ENCODE results near the gene SORCS1. TPM values are rescaled to one million over a fixed set of nuclear protein-coding genes. Genes with fewer than 3 reads are reported as not detected.

SORCS1 gene
- total RNA-seq, 6 experiments from 2014 or later: 0.04 to 0.16 (median 0.09) TPM; not detected in 2

- H3K27me3 ChIP-seq: no peaks in the 10 kb centered on the region
- H3K36me3 ChIP-seq: no peaks in the 10 kb centered on the region
- DNase-seq: no peak
- no peak overlapping the region for H3K27ac ChIP-seq
- TF ChIP-seq, protein P1, sequence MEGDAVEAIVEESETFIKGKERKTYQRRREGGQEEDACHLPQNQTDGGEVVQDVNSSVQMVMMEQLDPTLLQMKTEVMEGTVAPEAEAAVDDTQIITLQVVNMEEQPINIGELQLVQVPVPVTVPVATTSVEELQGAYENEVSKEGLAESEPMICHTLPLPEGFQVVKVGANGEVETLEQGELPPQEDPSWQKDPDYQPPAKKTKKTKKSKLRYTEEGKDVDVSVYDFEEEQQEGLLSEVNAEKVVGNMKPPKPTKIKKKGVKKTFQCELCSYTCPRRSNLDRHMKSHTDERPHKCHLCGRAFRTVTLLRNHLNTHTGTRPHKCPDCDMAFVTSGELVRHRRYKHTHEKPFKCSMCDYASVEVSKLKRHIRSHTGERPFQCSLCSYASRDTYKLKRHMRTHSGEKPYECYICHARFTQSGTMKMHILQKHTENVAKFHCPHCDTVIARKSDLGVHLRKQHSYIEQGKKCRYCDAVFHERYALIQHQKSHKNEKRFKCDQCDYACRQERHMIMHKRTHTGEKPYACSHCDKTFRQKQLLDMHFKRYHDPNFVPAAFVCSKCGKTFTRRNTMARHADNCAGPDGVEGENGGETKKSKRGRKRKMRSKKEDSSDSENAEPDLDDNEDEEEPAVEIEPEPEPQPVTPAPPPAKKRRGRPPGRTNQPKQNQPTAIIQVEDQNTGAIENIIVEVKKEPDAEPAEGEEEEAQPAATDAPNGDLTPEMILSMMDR (IDR thresholded peaks at IDR 0.05): no peak
- no peak for TF ChIP-seq POLR2A (IDR thresholded peaks at IDR 0.05)
- no peak for ATAC-seq
- 73% methylated on average over 6 of the region's 6 CpGs for WGBS (ENCODE audit: insufficient coverage, low coverage, low lambda C conversion rate, missing lambda C conversion rate)
- intact Hi-C loops (cut with DNase I): no loop called here
- H3K4me3 ChIP-seq: no peak overlapping the region
- no peaks in the 10 kb centered on the region for H3K4me1 ChIP-seq
- no peaks in the 10 kb centered on the region for H3K9me3 ChIP-seq
These were observed 15.6 kb downstream of the SORCS1 start for GRCh38 chr10:107148906-107149305.

DNA sequence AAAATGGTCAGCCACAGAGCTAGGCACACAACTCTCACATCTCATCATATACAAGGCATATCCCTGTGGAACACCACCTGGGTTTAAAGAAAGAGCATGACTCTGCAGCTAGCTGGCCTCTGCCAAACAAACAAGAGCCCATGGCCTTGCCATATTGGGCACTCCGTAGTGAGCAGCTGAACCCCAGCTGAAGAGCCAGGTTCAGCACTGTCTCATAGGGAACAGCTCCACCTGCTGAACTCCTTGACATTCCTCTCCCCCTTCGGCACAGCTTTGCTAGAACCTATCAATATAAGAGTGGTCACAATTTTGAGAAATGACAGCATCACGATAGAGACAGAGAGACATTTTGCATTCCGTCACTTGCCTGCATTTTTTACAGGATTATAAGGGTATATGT is 20.0 kb downstream of the SORCS1 start:
- Histone ChIP-seq H3K27ac (no peak overlapping the region), H3K9me3 (no peaks in the 10 kb centered on the region), H3K4me3 (no peak overlapping the region), H3K27me3 (no peaks in the 10 kb centered on the region), H3K36me3 (no peaks in the 10 kb centered on the region), H3K4me1 (no peaks in the 10 kb centered on the region)
- ATAC-seq (peak; percentile 55 to 70 (median 66)), DNase-seq (no peak)
- TF ChIP-seq, protein P1 (IDR thresholded peaks at IDR 0.05): peak; percentile 25 to 44 (median 34)
- no peak for TF ChIP-seq POLR2A (IDR thresholded peaks at IDR 0.05)
- 30% methylated on average over 4 of the region's 4 CpGs for WGBS (ENCODE audit: insufficient coverage, low coverage, low lambda C conversion rate, missing lambda C conversion rate)
- intact Hi-C loops (cut with DNase I): no loop called here

DNA sequence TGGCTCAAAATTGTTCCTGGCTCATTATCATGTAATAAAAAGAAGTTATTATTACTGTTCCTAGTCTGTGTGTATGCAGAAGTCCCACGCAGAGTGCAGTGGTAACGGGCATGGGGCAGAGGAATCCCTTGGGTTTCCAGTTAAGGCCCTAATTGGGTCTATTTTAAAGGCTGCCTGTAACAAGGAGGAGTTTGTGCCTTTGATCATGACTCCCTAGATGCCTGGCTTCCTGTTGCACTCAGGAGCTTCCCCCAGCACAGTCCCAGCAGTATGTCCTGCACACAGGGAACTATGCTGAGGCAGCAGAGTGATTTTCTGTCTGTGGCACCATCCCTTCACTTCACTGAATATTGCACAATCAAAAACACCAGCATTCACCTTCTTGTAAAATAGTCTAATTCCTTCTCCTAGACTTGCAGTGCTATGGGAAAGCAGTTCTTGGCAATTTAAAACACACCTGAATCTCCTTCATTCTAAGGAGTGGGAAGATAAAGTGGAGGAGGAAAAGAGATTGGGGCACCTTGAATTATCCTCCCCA is 22.9 kb downstream of the SORCS1 start:
- ATAC-seq (no peak), DNase-seq (no peak)
- TF ChIP-seq POLR2A (IDR thresholded peaks at IDR 0.05): no peak
- TF ChIP-seq, protein P1 (IDR thresholded peaks at IDR 0.05): no peak
- Histone ChIP-seq H3K36me3 (no peaks in the 10 kb centered on the region), H3K4me1 (no peaks in the 10 kb centered on the region), H3K27me3 (no peaks in the 10 kb centered on the region), H3K4me3 (no peak overlapping the region), H3K27ac (no peak overlapping the region), H3K9me3 (no peaks in the 10 kb centered on the region)
- 51% methylated on average over 2 of the region's 2 CpGs for WGBS (ENCODE audit: insufficient coverage, low coverage, low lambda C conversion rate, missing lambda C conversion rate)
- intact Hi-C loops (cut with DNase I): no loop called here

DNA sequence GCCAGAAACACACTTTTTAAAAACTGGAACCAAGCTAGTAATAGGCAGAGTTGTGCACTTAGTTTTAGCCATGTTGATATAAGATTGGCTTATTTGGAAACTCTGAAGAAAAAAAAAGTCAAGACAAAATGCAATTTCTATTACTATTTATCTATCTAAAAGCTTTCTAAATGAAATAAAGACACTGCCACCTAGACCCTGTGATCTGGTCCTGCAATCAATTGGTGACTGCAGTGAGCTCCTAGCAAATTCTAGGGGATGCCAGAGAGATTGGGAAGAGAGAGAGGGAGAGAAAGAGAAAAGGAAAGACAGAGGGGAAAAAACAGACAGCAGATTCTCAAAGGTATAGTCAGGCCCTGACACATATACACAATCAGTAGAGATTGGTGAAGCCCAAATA is 25.3 kb downstream of the SORCS1 start:
- DNase-seq: no peak
- Histone ChIP-seq H3K27ac (no peak overlapping the region), H3K4me1 (no peaks in the 10 kb centered on the region), H3K9me3 (no peaks in the 10 kb centered on the region), H3K4me3 (no peak overlapping the region), H3K27me3 (no peaks in the 10 kb centered on the region), H3K36me3 (no peaks in the 10 kb centered on the region)
- no peak for TF ChIP-seq POLR2A (IDR thresholded peaks at IDR 0.05)
- TF ChIP-seq, protein P1 (IDR thresholded peaks at IDR 0.05): peak; percentile 6 to 31 (median 19)
- ATAC-seq: peak in 1 of 4 donors; percentile 33
- intact Hi-C loops (cut with DNase I): no loop called here

DNA sequence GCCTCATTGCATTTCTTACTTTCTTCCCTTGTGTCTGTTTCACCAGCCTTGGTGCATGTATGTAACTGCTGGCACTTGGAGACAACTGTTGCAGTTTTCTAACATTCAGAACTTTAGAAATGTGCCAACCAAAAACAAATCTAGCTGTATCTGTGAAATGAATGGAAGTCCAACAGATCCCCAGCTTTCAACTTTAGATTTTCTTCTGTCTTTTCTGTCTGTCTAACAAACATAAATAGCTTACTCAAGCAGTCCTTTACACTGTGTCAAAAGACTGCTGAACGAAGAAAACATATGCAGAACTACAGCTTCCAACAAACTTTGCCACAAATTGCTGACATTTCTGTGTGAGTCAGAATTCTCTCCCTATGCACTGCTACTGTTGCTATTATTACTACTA is 30.9 kb downstream of the SORCS1 start:
- H3K4me1 ChIP-seq: no peaks in the 10 kb centered on the region
- TF ChIP-seq, protein P1 (IDR thresholded peaks at IDR 0.05): no peak
- no peak for TF ChIP-seq POLR2A (IDR thresholded peaks at IDR 0.05)
- H3K4me3 ChIP-seq: no peak overlapping the region
- H3K27me3 ChIP-seq: no peaks in the 10 kb centered on the region
- no peak overlapping the region for H3K27ac ChIP-seq
- no peaks in the 10 kb centered on the region for H3K36me3 ChIP-seq
- no peaks in the 10 kb centered on the region for H3K9me3 ChIP-seq
- ATAC-seq: no peak
- 56% methylated on average over 1 of the region's 1 CpG for WGBS (ENCODE audit: insufficient coverage, low coverage, low lambda C conversion rate, missing lambda C conversion rate)
- intact Hi-C loops (cut with DNase I): no loop called here
- DNase-seq: no peak

Data from right lobe of liver (tissue), 6 donors.